ENCODE data around the gene RNF25. TPM values are rescaled to one million over a fixed set of nuclear protein-coding genes. Genes with fewer than 3 reads are reported as not detected.
A peak's percentile ranks its signal among the peaks of the same experiment; 100 is the strongest.

Gene RNF25
- total and polyA plus RNA-seq, 5 donors from 2014 or later: 19.5 to 25.6 (median 20.0) TPM

DNA sequence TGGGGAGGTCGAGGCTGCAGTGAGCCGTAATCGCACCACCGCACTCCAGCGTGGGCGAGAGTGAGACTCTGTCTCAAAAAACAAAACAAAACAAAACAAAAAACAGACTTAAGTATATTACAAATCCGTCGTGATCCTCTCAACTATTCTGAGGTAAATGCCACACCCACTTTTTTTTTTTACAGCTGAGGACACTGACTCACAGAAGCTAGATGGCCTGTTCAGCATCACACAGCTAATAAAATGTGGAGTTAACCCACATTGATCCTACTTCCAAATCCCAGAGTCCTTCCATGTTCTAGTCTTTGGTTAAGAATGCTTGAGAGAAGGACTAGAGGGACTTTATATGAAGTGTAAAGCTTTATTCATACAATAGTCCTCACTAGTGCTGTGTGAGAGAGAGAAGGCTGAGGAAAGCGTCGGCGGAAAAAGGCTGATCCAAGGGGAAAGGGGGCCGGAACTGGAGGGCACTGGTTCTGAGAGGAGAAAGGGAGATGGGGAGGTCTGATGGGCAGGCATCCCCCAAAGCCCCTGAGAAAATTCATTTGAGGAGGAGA is 627 bp downstream of the RNF25 start:
- Histone ChIP-seq H3K36me3 (ENCODE audit: control insufficient read depth, insufficient read depth, low read length) (peaks cover 21% of the 10 kb centered on the region), H3K4me1 (ENCODE audit: control insufficient read depth, insufficient read depth, low read length, poor library complexity, severe bottlenecking) (peaks cover 17% of the 10 kb centered on the region), H3K27me3 (ENCODE audit: control insufficient read depth, insufficient read depth, low read length) (no peaks in the 10 kb centered on the region), H3K27ac (ENCODE audit: insufficient read depth, low read length, poor library complexity, severe bottlenecking) (peak overlapping the region; percentile 79), H3K9me3 (ENCODE audit: control insufficient read depth in 2 of 2, low read length in 2 of 2) (no peaks in the 10 kb centered on the region), H3K4me3 (ENCODE audit: low read depth, low read length) (peak overlapping the region; percentile 90)
- Mint-ChIP-seq H3K27me3 (no peaks in the 10 kb centered on the region), H3K36me3 (peaks cover 7% of the 10 kb centered on the region), H3K27ac (peak overlapping the region; percentile 96 to 98 (median 97)), H3K9me3 (no peaks in the 10 kb centered on the region), H3K4me3 (peak overlapping the region; percentile 96 to 99 (median 98)), H3K4me1 (peaks cover 4 to 23% (median 16%) of the 10 kb centered on the region in 4 donors)
- ATAC-seq (ENCODE audit: low read depth in 2 of 2): no peak
- DNase-seq: peak in 1 of 3 donors; percentile 7

DNA sequence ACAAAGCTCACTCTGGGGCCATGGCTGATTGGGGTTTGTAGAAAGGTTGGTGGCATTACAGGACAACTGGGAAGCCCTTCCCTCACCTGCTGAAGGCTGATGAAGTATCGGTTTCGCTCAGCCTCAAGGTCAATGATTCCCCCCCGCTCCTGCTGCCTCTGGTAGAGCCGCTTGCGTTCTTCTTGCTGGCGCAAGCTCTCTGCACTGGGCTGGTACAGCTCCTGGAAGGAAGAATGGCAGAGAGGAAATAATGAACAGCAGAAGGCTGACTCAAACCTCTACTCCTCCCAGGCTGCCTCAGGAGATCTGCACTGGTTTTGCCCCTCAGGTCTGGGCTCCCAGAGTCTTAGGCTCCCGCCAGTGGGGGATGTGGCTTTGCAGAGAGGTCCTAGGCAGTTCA is 7.1 kb downstream of the RNF25 start:
- ATAC-seq (ENCODE audit: low read depth in 2 of 2) (no peak), DNase-seq (no peak)
- H3K27ac ChIP-seq (ENCODE audit: insufficient read depth, low read length, poor library complexity, severe bottlenecking): no peak overlapping the region
- Mint-ChIP-seq H3K9me3 (no peaks in the 10 kb centered on the region), H3K4me3 (peak overlapping the region in 1 of 4 donors; percentile 60), H3K36me3 (peaks cover 39% of the 10 kb centered on the region), H3K4me1 (peaks cover 8 to 11% (median 10%) of the 10 kb centered on the region in 4 donors), H3K27ac (no peak overlapping the region), H3K27me3 (no peaks in the 10 kb centered on the region)
- H3K4me1 ChIP-seq (ENCODE audit: control insufficient read depth, insufficient read depth, low read length, poor library complexity, severe bottlenecking): peaks cover 6% of the 10 kb centered on the region
- peaks cover 64% of the 10 kb centered on the region for H3K36me3 ChIP-seq (ENCODE audit: control insufficient read depth, insufficient read depth, low read length)
- H3K4me3 ChIP-seq (ENCODE audit: low read depth, low read length): no peak overlapping the region
- no peaks in the 10 kb centered on the region for H3K9me3 ChIP-seq (ENCODE audit: control insufficient read depth in 2 of 2, low read length in 2 of 2)
- H3K27me3 ChIP-seq (ENCODE audit: control insufficient read depth, insufficient read depth, low read length): no peaks in the 10 kb centered on the region

DNA sequence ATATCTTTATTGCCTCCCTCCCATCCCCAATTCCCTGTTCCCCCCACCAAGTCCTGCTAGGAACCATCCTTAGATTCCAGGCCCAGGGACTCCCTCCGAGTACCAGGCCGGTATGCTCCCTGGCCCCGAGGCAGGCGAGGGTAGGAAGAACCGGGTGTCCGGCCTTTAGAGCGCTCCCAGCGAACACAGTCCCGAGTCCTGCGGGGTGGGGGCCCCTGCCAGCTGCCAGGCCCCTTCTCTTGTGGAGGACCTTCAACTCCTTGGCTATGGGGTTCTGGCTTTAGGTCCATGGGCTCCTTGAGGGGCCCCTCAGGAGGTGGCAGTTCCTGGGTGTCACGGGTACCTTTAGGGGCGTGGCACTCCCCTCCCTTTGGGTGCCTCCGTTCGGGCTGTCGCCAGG is 7.9 kb downstream of the RNF25 start:
- peaks cover 64% of the 10 kb centered on the region for H3K36me3 ChIP-seq (ENCODE audit: control insufficient read depth, insufficient read depth, low read length)
- Mint-ChIP-seq H3K9me3 (no peaks in the 10 kb centered on the region), H3K4me3 (peak overlapping the region in 1 of 4 donors; percentile 60), H3K36me3 (peaks cover 42% of the 10 kb centered on the region), H3K4me1 (peaks cover 9 to 17% (median 12%) of the 10 kb centered on the region in 4 donors), H3K27me3 (no peaks in the 10 kb centered on the region), H3K27ac (no peak overlapping the region)
- no peak overlapping the region for H3K27ac ChIP-seq (ENCODE audit: insufficient read depth, low read length, poor library complexity, severe bottlenecking)
- H3K27me3 ChIP-seq (ENCODE audit: control insufficient read depth, insufficient read depth, low read length): no peaks in the 10 kb centered on the region
- ATAC-seq (ENCODE audit: low read depth in 2 of 2): no peak
- no peaks in the 10 kb centered on the region for H3K9me3 ChIP-seq (ENCODE audit: control insufficient read depth in 2 of 2, low read length in 2 of 2)
- no peak overlapping the region for H3K4me3 ChIP-seq (ENCODE audit: low read depth, low read length)
- no peak for DNase-seq
- H3K4me1 ChIP-seq (ENCODE audit: control insufficient read depth, insufficient read depth, low read length, poor library complexity, severe bottlenecking): peaks cover 9% of the 10 kb centered on the region

DNA sequence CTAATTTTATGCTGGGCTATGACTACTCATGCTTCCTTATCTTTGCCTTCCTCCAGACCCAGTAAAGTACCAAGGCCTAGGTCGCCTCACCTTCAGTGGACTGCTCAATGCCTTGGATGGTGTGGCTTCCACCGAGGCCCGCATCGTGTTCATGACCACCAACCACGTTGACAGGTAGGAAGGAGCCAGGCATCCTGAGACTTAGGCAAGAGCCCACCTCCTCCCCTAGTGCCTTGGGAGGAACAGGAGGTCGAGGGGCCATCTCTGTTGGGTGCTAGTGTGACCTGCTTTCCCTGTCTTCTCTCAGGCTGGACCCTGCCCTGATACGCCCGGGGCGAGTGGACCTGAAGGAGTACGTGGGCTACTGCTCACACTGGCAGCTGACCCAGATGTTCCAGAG is 9.0 kb downstream of the RNF25 start:
- H3K4me1 ChIP-seq (ENCODE audit: control insufficient read depth, insufficient read depth, low read length, poor library complexity, severe bottlenecking): peaks cover 17% of the 10 kb centered on the region
- no peak overlapping the region for H3K27ac ChIP-seq (ENCODE audit: insufficient read depth, low read length, poor library complexity, severe bottlenecking)
- no peak overlapping the region for H3K27ac Mint-ChIP-seq
- H3K9me3 Mint-ChIP-seq: no peaks in the 10 kb centered on the region
- H3K4me1 Mint-ChIP-seq: peaks cover 10 to 28% (median 20%) of the 10 kb centered on the region in 4 donors
- no peaks in the 10 kb centered on the region for H3K27me3 Mint-ChIP-seq
- DNase-seq: no peak
- H3K36me3 Mint-ChIP-seq: peaks cover 47% of the 10 kb centered on the region
- H3K9me3 ChIP-seq (ENCODE audit: control insufficient read depth in 2 of 2, low read length in 2 of 2): no peaks in the 10 kb centered on the region
- ATAC-seq (ENCODE audit: low read depth in 2 of 2): no peak
- H3K4me3 ChIP-seq (ENCODE audit: low read depth, low read length): no peak overlapping the region
- no peaks in the 10 kb centered on the region for H3K27me3 ChIP-seq (ENCODE audit: control insufficient read depth, insufficient read depth, low read length)
- H3K4me3 Mint-ChIP-seq: peak overlapping the region in 1 of 4 donors; percentile 71
- H3K36me3 ChIP-seq (ENCODE audit: control insufficient read depth, insufficient read depth, low read length): peaks cover 55% of the 10 kb centered on the region

DNA sequence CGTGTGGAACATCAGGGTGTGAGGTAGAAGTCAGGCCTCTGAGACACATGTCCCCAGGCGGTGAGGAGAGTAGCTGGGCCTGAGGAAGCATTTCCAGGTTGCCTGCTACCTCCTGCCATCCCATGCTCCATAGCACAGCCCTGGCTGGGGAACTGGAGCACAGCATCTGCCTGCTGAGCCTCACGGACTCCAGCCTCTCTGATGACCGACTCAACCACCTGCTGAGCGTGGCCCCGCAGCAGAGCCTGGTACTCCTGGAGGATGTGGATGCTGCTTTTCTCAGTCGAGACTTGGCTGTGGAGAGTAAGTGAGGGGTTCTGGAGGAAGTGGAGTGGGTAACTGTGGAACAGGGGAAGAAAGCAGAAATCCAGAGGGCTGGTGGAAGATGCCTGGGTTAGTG is 9.4 kb downstream of the RNF25 start:
- peaks cover 50% of the 10 kb centered on the region for H3K36me3 ChIP-seq (ENCODE audit: control insufficient read depth, insufficient read depth, low read length)
- DNase-seq (no peak), ATAC-seq (ENCODE audit: low read depth in 2 of 2) (no peak)
- peaks cover 17% of the 10 kb centered on the region for H3K4me1 ChIP-seq (ENCODE audit: control insufficient read depth, insufficient read depth, low read length, poor library complexity, severe bottlenecking)
- no peaks in the 10 kb centered on the region for H3K27me3 ChIP-seq (ENCODE audit: control insufficient read depth, insufficient read depth, low read length)
- Mint-ChIP-seq H3K27me3 (no peaks in the 10 kb centered on the region), H3K36me3 (peaks cover 45% of the 10 kb centered on the region), H3K9me3 (no peaks in the 10 kb centered on the region), H3K4me3 (peak overlapping the region in 1 of 4 donors; percentile 71), H3K27ac (no peak overlapping the region), H3K4me1 (peaks cover 13 to 31% (median 23%) of the 10 kb centered on the region in 4 donors)
- no peak overlapping the region for H3K4me3 ChIP-seq (ENCODE audit: low read depth, low read length)
- H3K9me3 ChIP-seq (ENCODE audit: control insufficient read depth in 2 of 2, low read length in 2 of 2): no peaks in the 10 kb centered on the region
- no peak overlapping the region for H3K27ac ChIP-seq (ENCODE audit: insufficient read depth, low read length, poor library complexity, severe bottlenecking)

DNA sequence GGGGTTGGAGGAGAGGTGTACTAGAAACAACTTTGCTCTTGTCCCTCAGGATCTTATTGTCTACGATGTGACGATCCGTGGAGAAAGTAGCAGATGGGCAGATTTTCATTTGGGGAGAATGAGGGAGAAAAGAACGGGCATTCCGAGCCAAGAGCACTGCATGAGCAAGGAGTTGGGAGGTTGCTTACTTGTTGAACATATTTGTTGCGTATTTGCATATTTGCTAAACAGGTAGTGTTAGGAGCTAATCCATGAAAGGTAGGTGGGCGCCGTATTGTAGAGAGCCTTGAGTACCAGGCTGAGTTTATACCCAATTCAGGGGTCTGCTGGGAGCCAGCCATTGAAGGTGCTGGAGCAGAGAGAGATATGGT is 11.8 kb downstream of the RNF25 start:
- no peak for DNase-seq
- Histone ChIP-seq H3K4me3 (ENCODE audit: low read depth, low read length) (peak overlapping the region; percentile 89), H3K27ac (ENCODE audit: insufficient read depth, low read length, poor library complexity, severe bottlenecking) (peak overlapping the region; percentile 77), H3K27me3 (ENCODE audit: control insufficient read depth, insufficient read depth, low read length) (no peaks in the 10 kb centered on the region), H3K4me1 (ENCODE audit: control insufficient read depth, insufficient read depth, low read length, poor library complexity, severe bottlenecking) (peaks cover 17% of the 10 kb centered on the region), H3K36me3 (ENCODE audit: control insufficient read depth, insufficient read depth, low read length) (peaks cover 46% of the 10 kb centered on the region), H3K9me3 (ENCODE audit: control insufficient read depth in 2 of 2, low read length in 2 of 2) (no peaks in the 10 kb centered on the region)
- ATAC-seq (ENCODE audit: low read depth in 2 of 2): no peak
- peak overlapping the region; percentile 94 to 99 (median 95) for H3K27ac Mint-ChIP-seq
- H3K27me3 Mint-ChIP-seq: no peaks in the 10 kb centered on the region
- H3K9me3 Mint-ChIP-seq: no peaks in the 10 kb centered on the region
- peaks cover 17 to 42% (median 32%) of the 10 kb centered on the region in 4 donors for H3K4me1 Mint-ChIP-seq
- peak overlapping the region; percentile 95 to 99 (median 97) for H3K4me3 Mint-ChIP-seq
- peaks cover 45% of the 10 kb centered on the region for H3K36me3 Mint-ChIP-seq

DNA sequence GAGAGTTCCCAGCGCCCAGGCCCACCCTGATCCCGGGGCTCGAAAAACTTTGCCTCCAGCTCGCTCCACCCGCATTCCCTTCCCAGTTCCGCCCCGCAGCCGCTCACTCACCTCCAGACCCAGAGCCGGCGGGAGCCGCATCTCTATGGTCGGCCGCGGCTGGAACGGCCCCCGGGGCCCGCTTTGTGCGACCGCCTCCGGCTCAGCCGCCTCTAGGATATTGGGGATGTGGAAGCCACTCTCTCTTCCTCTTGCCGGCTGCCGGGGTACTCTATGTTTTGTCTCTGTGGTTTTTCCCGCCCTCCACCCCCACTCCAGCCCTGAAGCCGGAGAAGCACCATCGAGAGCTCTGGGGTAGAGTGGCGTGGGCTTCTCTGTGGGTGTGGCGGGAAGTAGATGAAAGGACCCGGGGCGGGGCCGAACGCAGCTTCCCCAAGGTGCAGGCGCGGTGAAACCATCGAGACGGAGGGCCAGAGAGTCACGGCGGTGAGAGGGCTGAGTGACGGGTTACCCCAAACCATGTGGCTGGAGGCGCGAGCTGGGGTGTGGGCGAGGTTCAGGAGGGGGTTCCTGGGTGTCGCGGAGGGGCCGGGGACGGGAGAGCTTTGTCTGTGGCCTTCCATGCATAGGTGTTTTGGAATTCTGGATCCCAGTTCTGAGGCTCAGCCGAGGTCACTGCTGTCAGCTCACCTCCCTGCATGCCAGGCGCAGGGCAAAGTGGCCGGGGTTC is 12.4 kb downstream of the RNF25 start, which contains the start of the genes BCS1L and ZNF142:
Gene BCS1L, plus strand, starts transcription at position 426 of the 730 bp plus-strand sequence. CDS start 1,305 bp downstream, outside the sequence.
Gene ZNF142, minus strand, starts transcription at position 366 of the 730 bp plus-strand sequence. CDS start 3,194 bp downstream, outside the sequence.
- peak within 1 kb of the TSS; percentile 95 to 99 (median 97) for H3K4me3 Mint-ChIP-seq
- no peaks in the 10 kb centered on the region for H3K9me3 Mint-ChIP-seq
- H3K4me1 Mint-ChIP-seq: peaks cover 17 to 47% (median 32%) of the 10 kb centered on the region in 4 donors
- peaks cover 44% of the 10 kb centered on the region for H3K36me3 ChIP-seq (ENCODE audit: control insufficient read depth, insufficient read depth, low read length)
- ATAC-seq (ENCODE audit: low read depth in 2 of 2) (peak; percentile 98), DNase-seq (peak; percentile 86 to 96 (median 91))
- H3K27ac ChIP-seq (ENCODE audit: insufficient read depth, low read length, poor library complexity, severe bottlenecking): peak within 1 kb of the TSS; percentile 77
- peak within 1 kb of the TSS; percentile 89 for H3K4me3 ChIP-seq (ENCODE audit: low read depth, low read length)
- peaks cover 17% of the 10 kb centered on the region for H3K4me1 ChIP-seq (ENCODE audit: control insufficient read depth, insufficient read depth, low read length, poor library complexity, severe bottlenecking)
- no peaks in the 10 kb centered on the region for H3K27me3 ChIP-seq (ENCODE audit: control insufficient read depth, insufficient read depth, low read length)
- no peaks in the 10 kb centered on the region for H3K27me3 Mint-ChIP-seq
- H3K27ac Mint-ChIP-seq: peak within 1 kb of the TSS; percentile 94 to 99 (median 95)
- peaks cover 41% of the 10 kb centered on the region for H3K36me3 Mint-ChIP-seq
- no peaks in the 10 kb centered on the region for H3K9me3 ChIP-seq (ENCODE audit: control insufficient read depth in 2 of 2, low read length in 2 of 2)
